Lower lobe of right lung (tissue), 2 donors: ENCODE data around the gene ZNF263. TPM values are rescaled to one million over a fixed set of nuclear protein-coding genes. Genes with fewer than 3 reads are reported as not detected.

Source experiments
- ATAC-seq, 2 donors: fragments of 200-7000 bp; cut with Tn5 transposase; one replicate each; pipeline ENCODE4 v1.9.1; 2020 to 2022; ENCODE audit warnings: mild to moderate bottlenecking in 2 of 2, moderate library complexity in 2 of 2
- DNase-seq: peaks from one replicate; pipeline ENCODE4 v3.0.0-alpha.2; 2020
- H3K27ac ChIP-seq: fragments of 200-600 bp; one replicate; pipeline ENCODE4 v1.8.0; 2022
- H3K27me3 ChIP-seq: fragments of 200-600 bp; one replicate; pipeline ENCODE4 v1.8.0; 2022; ENCODE audit warnings: low read depth
- H3K36me3 ChIP-seq: fragments of 200-600 bp; one replicate; pipeline ENCODE4 v1.8.0; 2022; ENCODE audit warnings: mild to moderate bottlenecking
- H3K4me1 ChIP-seq: fragments of 200-600 bp; one replicate; pipeline ENCODE4 v1.8.0; 2022
- H3K4me3 ChIP-seq: fragments of 200-600 bp; one replicate; pipeline ENCODE4 v1.8.0; 2022; ENCODE audit warnings: mild to moderate bottlenecking
- H3K9me3 ChIP-seq: fragments of 200-600 bp; one replicate; pipeline ENCODE4 v1.8.0; 2022
- intact Hi-C: fragments of 100-400 bp; cut with DNase I; formaldehyde crosslinking; loops from one replicate; pipeline ENCODE4 v1.11.0; 2022
- total RNA-seq: library from RNA; stranded (reverse); fragmentation: NEBNext Ultra II Directional; extraction: Animal tissue kit (Norgen Biotek cat#: 25700); gene quantifications from one replicate; pipeline ENCODE4 v1.2.1, GENCODE V29; 2021
- TF ChIP-seq, protein P1 (sequence below): fragments of 200-600 bp; IDR thresholded peaks from one replicate; pipeline ENCODE4 v1.8.0; 2022; ENCODE audit warnings: antibody characterized with exemption, mild to moderate bottlenecking
- donor health status: DM: no; HTN: yes; CAD: no; lungs with severe emphysema.

The ZNF263 gene
- total RNA-seq, 1 donor from 2014 or later = 23.2 TPM

DNA sequence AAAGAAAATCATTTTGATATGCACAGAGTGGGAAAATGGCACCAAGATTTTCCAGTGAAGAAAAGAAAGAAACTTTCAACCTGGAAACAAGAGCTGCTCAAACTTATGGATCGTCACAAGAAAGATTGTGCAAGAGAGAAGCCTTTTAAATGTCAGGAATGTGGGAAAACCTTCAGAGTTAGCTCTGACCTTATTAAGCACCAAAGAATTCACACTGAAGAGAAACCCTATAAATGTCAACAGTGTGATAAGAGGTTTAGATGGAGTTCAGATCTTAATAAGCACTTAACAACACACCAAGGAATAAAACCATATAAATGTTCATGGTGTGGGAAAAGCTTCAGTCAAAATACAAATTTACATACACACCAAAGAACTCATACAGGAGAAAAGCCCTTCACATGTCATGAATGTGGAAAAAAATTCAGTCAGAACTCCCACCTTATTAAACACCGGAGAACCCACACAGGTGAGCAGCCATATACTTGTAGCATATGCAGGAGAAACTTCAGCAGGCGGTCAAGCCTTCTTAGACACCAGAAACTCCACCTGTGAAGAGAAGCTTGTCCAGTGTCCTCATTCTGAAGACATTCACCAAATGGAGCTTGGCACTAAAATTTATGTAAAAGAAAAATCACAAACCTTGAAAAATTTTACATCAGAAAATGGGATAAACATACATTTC lies 34.2 kb downstream of the ZNF263 start:
- Histone ChIP-seq H3K4me1 (no peaks in the 10 kb centered on the region), H3K27me3 (no peaks in the 10 kb centered on the region), H3K9me3 (peaks cover 99% of the 10 kb centered on the region), H3K27ac (no peak overlapping the region), H3K36me3 (peaks cover 32% of the 10 kb centered on the region), H3K4me3 (no peak overlapping the region)
- no peak for DNase-seq
- intact Hi-C loops = no loop called here
- TF ChIP-seq, protein P1, sequence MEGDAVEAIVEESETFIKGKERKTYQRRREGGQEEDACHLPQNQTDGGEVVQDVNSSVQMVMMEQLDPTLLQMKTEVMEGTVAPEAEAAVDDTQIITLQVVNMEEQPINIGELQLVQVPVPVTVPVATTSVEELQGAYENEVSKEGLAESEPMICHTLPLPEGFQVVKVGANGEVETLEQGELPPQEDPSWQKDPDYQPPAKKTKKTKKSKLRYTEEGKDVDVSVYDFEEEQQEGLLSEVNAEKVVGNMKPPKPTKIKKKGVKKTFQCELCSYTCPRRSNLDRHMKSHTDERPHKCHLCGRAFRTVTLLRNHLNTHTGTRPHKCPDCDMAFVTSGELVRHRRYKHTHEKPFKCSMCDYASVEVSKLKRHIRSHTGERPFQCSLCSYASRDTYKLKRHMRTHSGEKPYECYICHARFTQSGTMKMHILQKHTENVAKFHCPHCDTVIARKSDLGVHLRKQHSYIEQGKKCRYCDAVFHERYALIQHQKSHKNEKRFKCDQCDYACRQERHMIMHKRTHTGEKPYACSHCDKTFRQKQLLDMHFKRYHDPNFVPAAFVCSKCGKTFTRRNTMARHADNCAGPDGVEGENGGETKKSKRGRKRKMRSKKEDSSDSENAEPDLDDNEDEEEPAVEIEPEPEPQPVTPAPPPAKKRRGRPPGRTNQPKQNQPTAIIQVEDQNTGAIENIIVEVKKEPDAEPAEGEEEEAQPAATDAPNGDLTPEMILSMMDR = no peak
- no peak for ATAC-seq

DNA sequence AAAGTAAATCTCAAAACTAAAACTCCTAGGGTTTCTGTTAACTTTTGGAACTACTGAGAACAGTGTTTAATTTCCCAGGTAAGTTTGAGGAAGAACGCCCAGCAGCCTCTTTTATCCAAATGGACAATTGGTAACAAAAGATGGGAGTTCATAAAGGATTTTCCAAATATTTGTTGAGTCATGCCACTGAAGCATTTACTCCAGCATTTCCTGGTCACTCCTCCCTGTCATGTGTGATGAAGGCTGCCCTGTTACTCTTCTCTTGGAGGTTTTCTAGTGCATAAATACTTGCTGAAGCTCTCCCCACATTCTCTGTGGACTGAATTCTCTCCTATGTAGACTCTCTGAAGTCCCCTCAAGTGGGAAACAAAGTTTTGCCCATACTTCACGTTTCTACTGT lies 38.5 kb downstream of the ZNF263 start:
- DNase-seq (no peak), ATAC-seq (no peak)
- peaks cover 83% of the 10 kb centered on the region for H3K9me3 ChIP-seq

GRCh38 chr16:3327514-3327913 lies 44.2 kb downstream of the ZNF263 start:
- intact Hi-C loops = no loop called here
- no peaks in the 10 kb centered on the region for H3K4me1 ChIP-seq
- no peak overlapping the region for H3K4me3 ChIP-seq
- H3K27me3 ChIP-seq = no peaks in the 10 kb centered on the region
- no peak overlapping the region for H3K27ac ChIP-seq
- H3K36me3 ChIP-seq = no peaks in the 10 kb centered on the region
- TF ChIP-seq, protein P1 = no peak
- DNase-seq = no peak
- peaks cover 32% of the 10 kb centered on the region for H3K9me3 ChIP-seq
- ATAC-seq = no peak

More for the DNA sequence above, 38.5 kb downstream of the ZNF263 start:
- TF ChIP-seq, protein P1 = no peak
- intact Hi-C loops = no loop called here
- H3K27me3 ChIP-seq = no peaks in the 10 kb centered on the region
- no peak overlapping the region for H3K27ac ChIP-seq
- H3K4me3 ChIP-seq = no peak overlapping the region
- no peaks in the 10 kb centered on the region for H3K4me1 ChIP-seq
- peaks cover 12% of the 10 kb centered on the region for H3K36me3 ChIP-seq

- Histone ChIP-seq H3K4me1 (no peaks in the 10 kb centered on the region), H3K9me3 (peaks cover 26% of the 10 kb centered on the region), H3K4me3 (no peak overlapping the region), H3K36me3 (no peaks in the 10 kb centered on the region), H3K27me3 (no peaks in the 10 kb centered on the region), H3K27ac (no peak overlapping the region)
- TF ChIP-seq, protein P1 = no peak
- DNase-seq (no peak), ATAC-seq (no peak)
- intact Hi-C loops = no loop called here
These were observed 44.8 kb downstream of the ZNF263 start for GRCh38 chr16:3328104-3328503.

- intact Hi-C loops = no loop called here
- TF ChIP-seq, protein P1 = no peak
These were observed 45.4 kb downstream of the ZNF263 start for GRCh38 chr16:3328643-3329042.

More at GRCh38 chr16:3328643-3329042, 45.4 kb downstream of the ZNF263 start:
- Histone ChIP-seq H3K36me3 (no peaks in the 10 kb centered on the region), H3K4me1 (no peaks in the 10 kb centered on the region), H3K4me3 (no peak overlapping the region), H3K27me3 (no peaks in the 10 kb centered on the region), H3K9me3 (peaks cover 21% of the 10 kb centered on the region), H3K27ac (no peak overlapping the region)
- ATAC-seq (no peak), DNase-seq (no peak)

Other genes with a start within 250 kb of the ZNF263 start
- gene BICDL2, start 246.5 kb upstream of the ZNF263 start, total RNA-seq = 19.5 TPM
- 22.7 TPM for gene MMP25, start 236.9 kb upstream of the ZNF263 start, total RNA-seq
- gene IL32, start 217.9 kb upstream of the ZNF263 start, total RNA-seq = 79.1 TPM
- not detected for gene ZSCAN10, start 184.2 kb upstream of the ZNF263 start, total RNA-seq
- 11.9 TPM for gene ZNF205, start 170.9 kb upstream of the ZNF263 start, total RNA-seq
- 10.2 TPM for gene ZNF213, start 148.5 kb upstream of the ZNF263 start, total RNA-seq
- not detected for gene OR1F1, start 95.3 kb upstream of the ZNF263 start, total RNA-seq
- 12.0 TPM for gene ZNF200, start 48.3 kb upstream of the ZNF263 start, total RNA-seq
- 13.5 TPM for gene MEFV, start 26.9 kb upstream of the ZNF263 start, total RNA-seq
- gene TIGD7, start 21.9 kb downstream of the ZNF263 start, total RNA-seq = 5.3 TPM
- gene ZNF75A, start 22.0 kb downstream of the ZNF263 start, total RNA-seq = 32.4 TPM
- not detected for gene OR2C1, start 72.4 kb downstream of the ZNF263 start, total RNA-seq
- gene ZSCAN32, start 117.5 kb downstream of the ZNF263 start, total RNA-seq = 12.7 TPM
- 9.0 TPM for gene ZNF174, start 117.7 kb downstream of the ZNF263 start, total RNA-seq
- gene ZNF597, start 160.0 kb downstream of the ZNF263 start, total RNA-seq = 4.4 TPM
- 56.3 TPM for gene NAA60, start 160.2 kb downstream of the ZNF263 start, total RNA-seq
- gene C16orf90, start 212.0 kb downstream of the ZNF263 start, total RNA-seq = not detected
- 30.3 TPM for gene CLUAP1, start 217.5 kb downstream of the ZNF263 start, total RNA-seq